ENCODE data around the gene IDH1.
"Not testable (repeated sequence)": the region's sequence is repeated elsewhere in the genome, so short reads cannot be mapped to it uniquely, and the experiment has no call there.

The IDH1 gene

DNA sequence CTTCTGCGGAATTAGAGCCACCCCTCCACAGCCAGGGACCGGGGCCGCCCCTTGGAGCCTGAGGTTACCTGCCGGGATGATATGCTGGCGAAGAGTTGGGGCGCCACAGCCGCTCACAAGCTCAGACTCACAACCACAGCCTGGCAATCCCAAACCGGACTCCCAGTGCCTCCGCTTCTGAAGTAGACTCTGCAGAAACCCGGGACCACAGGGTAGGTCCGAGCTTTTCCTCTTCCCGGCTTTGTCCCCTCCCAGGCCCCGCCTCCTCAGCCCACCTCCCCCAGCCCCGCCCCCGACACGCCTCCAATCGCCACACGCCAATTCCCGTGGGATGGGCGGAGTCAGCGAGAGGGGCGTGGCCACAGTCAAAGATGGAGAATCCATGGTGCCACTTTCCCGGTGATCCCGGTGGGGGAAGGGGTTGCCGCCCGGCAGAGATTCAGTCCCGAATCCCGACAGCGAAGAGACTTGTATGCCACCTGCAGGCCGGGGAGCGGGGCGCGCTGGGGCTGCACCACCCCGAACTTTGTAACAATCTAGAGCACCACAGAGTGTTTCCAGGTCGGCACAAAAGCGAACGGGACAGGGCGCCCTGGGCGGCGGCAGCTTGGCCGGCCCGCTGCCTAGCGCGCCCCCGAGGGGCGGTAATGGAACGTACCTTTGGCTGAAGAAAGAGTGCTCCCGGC lies at the start of gene IDH1:
TSS of gene IDH1 (minus strand) at position 201 of the 686 bp plus-strand sequence. CDS start 3,520 bp downstream, outside the sequence.
- peak; percentile 96 for DNase-seq

DNA sequence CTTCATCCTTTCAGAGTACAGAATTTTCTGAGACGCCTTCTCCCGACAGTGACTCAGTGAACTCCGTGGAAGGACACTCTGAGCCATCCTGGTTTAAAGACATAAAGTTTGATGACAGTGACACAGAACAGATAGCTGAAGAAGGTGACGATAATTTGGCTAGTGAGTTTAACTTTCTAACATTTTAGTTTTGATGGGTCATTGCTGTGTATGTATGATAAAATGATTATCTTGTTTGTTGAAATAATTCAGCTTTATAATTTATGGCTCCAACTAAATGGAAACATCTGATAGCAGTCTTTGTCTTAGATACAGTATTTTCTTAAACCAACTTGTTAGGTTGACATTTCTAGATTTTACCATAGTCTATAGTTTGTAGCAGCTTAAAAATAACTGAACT lies 49.3 kb upstream of the IDH1 start:
- no peak for DNase-seq

DNA sequence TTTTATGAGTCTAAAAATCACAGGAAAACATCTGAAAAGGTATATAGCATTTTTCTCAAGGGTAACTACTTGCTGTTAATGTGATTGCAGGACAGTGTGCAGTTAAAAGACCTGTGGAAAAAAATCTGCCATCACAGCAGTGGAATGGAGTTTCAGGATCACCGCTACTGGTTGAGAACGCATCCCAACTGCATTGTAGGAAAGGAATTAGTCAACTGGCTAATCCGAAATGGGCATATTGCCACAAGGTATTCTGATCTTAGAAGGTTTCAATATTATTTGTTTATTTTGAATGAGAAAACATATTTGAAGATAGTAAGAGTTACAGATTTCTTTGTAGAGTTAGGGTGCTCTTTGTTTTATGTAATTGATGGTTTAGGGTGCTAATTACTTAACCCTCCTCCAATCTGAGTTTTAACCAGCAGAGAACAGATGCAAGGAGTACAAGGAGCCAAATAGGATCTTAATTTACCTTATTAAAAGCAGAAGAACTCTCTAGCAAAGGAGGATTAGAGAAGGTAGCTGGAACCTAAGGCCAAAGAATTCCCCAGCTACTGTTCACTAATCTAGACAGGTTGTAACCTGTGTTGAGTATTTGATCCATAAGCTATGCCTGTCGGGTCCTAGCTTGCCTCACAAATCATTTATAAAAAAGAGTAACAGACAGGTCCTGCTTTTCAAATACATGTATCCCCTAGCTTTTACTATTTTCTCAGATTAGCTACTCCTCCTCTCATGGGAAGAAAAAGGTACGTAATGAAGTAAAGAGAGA lies 46.2 kb upstream of the IDH1 start:
- no peak for DNase-seq

DNA sequence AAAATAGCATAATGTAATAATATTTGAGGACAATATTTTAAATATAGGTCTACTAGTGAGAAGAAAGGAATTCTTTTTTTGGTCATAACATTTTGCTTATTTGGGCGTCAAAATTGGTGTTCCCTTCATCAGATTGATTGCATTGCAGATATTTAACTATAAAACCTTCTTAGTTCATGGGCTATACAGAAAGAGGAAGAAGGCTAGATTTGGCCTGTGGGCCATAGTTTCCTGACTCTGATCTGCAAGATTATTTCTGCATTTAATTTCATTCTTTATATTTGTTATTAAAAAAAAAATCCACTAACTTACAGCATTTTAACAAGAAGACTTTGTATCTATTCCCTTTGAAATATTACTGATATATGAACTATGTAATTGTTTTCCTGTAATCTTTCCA lies 43.1 kb upstream of the IDH1 start:
- no peak for DNase-seq

DNA sequence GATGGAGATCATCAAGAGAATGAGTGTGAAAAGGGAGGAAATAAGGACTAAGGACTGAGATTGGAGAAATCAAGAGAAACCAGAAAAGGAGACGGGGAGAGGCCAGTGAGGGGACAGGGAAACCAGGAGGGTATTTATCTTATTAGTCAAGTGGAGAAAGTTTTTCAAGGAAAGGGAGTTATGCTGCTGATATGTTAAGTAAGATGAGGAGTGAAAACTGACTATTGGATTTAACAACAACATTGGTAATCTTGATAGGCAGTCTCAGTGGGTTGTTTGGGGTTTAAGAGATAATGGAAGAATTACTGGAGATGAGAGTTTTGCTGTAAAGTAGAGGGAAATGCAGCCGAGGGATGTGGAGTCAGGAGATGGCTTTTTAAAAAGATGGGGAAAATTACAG lies 41.7 kb upstream of the IDH1 start:
- DNase-seq, result no peak

DNA sequence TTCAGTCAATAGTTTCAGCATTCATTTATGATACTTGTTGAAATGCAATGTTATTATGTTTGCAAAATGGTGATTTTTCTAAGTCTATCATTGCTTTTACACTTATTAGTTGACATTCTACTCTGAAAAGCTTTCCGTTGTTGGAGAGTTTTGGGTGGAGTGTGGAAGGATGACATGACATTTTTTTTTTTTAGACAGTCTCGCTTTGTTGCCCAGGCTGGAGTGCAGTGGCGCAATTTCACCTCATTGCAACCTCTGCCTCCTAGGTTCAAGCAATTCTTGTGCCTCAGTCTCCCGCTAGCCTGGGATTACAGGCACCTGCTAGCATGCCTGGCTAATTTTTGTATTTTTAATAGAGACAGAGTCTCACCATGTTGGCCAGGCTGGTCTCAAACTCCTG lies 41.0 kb upstream of the IDH1 start:
- no peak for DNase-seq

DNA sequence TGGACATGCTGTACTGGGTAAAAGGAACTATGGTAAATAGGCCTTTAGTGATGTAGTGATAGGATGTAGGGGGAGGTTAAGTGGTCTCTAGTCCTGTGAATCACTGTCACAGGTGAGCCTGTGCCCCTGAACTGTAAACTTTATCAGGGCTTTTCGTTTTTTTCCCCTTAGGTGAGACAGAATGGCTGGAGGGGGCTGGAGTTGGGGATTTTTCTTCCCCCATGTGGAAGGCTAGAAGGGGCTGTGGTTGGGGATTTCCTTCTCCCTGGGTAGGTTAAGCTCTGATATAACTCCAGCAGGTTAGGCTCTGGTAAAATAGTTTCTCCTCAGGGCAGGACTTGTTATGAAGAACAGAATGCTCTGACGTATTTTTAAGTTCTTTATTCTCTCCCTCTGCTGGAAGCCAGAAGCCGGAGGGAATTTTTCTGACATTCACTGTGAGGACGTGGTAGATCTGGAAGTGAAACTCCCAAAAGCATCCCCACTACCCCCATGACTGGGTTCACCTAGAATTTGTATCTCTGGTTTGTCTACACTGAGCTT lies 39.7 kb upstream of the IDH1 start:
- DNase-seq, result no peak

DNA sequence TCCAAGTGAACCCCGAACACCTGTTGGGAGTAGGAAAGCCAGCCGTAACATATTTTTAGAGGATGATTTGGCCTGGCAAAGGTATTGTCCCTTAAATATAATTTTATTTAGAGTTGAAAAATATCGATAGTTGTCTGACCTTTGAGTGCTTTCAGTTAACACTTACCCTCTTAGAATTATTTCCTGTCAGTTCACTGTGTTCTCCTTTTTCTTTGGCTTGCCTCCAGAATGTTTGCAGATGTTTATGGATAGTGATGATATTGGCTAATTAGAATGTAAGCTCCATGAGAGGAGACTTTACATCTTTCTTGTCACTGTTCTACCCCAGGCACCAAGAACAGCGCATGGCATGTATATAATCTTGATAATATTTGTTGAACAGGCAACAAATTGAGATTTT lies 31.0 kb upstream of the IDH1 start:
- DNase-seq, result no peak

DNA sequence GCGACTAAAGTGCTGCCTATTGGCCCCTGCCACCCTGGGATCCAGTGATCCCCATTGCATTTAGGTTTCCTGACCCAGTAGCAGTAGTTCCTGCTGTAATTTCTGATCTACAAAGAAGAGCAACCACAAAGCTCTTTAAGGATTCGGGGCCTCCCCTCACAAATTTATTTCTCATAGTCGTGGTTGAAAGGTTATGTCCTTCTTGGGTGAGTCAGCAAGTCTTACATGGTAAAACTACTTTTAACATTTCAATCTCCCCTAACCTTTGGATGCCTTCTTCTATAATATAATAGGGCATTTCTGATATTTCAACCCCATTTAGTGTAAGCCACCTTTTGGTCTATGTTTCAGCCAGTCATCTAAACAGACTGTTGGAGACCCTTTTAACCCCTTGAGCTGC lies 26.1 kb upstream of the IDH1 start:
- DNase-seq, result peak; percentile 67

DNA sequence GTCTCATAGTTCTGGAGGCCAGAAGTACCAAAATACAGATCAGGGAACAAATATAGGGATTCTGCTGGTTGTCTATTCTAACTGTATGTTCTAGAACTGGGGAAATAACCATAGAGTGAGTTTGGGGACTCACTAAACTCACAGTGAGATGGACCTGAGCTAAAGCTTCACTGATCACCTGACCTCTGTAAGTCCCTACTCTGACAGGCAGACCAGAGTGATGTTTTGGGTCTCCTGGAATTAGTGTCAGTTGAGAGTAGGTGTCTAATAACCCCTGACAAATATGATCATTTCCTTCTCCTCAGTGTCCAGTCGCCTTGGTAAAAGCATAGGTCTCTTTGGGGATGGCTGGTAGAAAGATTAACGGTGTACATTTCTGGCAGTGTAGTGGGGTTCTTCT lies 25.4 kb upstream of the IDH1 start:
- no peak for DNase-seq

DNA sequence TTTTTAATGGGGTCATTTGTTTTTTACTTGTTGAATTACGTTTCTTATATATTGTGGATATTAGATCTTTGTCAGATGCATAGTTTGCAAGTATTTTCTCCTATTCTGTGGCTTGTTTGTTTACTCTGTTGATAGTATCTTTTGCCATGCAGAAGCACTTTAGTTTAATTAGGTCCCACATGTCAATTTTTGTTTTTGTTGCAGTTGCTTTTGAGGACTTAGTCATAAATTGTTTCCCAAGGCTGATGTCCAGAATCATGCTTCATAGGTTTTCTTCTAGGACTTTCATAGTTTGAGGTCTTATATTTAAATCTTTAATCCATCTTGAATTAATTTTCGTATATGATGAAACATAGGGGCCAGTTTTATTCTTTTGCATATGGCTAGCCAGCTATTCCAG lies 24.4 kb upstream of the IDH1 start:
- DNase-seq, result peak; percentile 15

DNA sequence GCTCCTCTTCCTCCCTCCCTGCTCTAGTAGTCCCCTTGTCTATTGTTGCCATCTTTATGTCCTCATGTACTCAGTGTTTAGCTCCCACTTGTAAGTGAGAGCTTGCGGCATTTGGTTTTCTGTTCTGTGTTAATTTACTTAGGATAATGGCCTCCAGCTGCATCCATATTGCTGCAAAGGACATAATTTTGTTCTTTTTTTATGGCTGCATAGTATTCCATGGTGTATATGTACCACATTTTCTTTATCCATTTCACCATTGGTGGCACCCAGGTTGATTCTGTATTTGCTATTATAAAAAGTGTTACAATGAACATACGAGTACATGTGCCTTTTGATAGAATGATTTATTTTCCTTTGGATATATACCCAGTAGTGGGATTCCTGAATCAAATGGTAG lies 23.7 kb upstream of the IDH1 start:
- DNase-seq, result no peak

DNA sequence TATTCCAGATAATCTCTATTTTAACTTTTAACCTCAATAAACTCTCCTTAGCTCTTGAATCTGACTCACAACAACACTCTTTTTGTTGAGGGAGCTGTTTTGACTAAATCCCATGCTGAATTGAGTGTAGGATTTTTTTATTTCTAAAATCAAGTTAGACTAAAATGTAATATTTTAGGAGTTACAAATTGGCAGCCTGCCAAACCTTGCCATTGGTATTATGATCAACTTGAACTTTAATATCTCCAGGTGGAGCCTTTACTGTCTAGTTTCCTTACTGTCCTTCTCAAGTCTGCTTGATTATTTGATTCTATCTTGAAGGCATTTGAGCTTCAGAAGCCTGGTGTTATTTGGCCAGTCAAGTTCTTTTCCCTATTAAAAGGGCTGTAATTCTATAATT lies 19.9 kb upstream of the IDH1 start:
- DNase-seq, result no peak

DNA sequence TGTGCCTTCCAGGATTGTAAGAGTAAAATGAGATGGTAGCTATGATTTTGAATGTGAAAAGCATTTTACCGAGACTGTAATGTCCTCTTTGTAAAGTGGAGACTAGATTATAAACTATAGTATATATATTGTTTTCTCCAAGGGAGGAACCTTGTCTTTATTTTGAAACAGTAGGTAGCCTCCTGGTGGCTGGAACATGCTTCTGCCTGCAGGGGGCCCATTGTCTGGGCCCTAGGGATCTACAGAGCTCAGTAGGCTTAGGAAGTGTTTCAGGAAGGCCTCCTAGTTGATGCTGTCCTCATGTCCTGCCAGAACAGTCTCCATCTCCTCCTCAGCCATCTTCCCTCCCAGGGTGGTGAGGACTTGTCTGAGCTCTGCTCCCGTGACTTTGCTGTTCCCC lies 14.2 kb upstream of the IDH1 start:
- no peak for DNase-seq

DNA sequence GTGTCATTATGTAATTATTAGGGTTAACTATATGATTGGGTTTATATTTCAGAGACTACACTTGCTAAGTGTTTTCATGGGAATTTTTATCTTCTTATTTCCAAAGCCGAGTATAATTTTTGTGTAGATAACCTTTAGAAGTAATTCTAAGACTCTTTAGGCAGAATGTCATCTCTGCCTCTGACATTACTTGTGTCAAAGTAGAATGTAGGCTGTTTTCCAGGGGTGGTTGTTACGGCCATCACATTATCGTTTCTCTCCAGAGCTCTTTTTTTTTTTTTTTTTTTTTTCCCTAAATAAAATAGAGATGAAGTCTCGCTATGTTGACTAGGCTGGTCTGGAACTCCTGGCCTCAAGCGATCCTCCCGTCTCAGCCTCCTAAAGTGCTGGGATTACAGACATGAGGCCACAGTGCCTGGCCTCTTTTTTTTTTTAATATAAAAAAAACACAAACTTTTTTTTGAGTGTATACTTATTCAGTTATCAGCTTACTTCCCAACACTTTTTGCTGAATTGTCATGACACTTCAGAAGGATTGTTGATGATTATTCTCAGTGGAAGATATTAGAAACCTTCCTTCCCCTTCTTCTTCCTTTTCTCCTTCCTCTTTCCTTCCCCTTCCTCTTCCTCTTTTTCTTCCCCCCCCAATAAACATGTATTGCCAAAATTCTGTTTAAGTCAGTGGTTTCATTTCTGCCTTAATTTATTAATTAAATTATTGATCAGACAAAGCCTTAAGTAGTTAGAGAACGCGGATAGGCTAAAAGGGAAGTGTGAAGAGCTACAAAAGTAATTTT lies 13.5 kb upstream of the IDH1 start:
- DNase-seq, result no peak

DNA sequence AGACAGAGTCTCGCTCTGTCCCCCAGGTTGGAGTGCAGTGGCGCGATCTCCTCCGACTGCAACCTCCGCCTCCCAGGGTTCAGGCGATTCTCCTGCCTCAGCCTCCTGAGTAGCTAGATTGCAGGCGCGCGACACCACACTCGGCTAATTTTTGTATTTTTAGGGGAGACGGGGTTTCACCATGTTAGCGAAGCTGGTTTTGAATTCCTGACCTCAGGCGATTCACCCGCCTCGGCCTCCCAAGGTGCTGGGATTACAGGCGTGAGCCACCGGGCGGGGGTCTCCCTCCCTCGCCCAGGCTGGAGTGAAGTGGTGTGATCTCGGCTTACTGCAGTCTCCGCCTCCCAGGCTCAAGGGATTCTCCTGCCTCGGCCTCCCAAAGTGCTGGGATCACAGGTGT lies 12.7 kb upstream of the IDH1 start:
- DNase-seq, result not testable (repeated sequence)

DNA sequence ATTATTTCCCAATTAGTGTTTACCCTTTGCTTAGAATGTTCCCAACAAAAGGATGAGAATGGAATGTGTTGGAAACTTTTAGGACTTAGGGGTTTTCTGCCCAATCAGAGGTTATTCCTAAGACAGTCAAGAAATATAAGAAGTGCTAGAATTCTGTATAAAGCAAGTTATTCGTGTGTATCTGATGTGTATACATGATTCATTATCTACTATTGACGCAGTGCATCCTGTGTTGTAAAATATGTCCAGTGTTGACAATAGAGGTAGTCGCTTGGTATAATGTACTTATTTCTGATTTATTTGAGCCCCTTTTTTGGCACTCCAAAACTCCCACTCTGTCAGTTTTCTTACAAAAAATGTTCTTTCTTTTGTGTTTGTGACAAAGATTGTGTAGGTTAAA lies 12.1 kb upstream of the IDH1 start:
- DNase-seq, result peak; percentile 9

DNA sequence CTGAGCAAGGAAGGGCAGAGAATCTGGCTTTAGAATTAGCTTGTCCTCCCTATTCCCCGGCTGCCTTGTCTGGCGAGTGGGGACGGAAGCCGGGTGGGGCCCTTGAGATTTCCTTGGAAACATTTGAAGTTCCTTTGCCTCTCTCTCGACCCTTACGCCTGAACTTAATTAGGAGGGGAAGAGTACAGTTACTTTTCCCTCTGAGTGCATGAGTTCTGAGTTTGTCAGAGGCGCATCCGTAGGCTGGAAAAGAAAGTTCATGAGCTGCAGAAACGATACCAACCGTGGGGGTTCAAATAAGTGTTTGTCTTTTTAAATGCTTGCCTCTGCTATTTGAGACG lies 11.7 kb upstream of the IDH1 start:
- DNase-seq, result no peak

DNA sequence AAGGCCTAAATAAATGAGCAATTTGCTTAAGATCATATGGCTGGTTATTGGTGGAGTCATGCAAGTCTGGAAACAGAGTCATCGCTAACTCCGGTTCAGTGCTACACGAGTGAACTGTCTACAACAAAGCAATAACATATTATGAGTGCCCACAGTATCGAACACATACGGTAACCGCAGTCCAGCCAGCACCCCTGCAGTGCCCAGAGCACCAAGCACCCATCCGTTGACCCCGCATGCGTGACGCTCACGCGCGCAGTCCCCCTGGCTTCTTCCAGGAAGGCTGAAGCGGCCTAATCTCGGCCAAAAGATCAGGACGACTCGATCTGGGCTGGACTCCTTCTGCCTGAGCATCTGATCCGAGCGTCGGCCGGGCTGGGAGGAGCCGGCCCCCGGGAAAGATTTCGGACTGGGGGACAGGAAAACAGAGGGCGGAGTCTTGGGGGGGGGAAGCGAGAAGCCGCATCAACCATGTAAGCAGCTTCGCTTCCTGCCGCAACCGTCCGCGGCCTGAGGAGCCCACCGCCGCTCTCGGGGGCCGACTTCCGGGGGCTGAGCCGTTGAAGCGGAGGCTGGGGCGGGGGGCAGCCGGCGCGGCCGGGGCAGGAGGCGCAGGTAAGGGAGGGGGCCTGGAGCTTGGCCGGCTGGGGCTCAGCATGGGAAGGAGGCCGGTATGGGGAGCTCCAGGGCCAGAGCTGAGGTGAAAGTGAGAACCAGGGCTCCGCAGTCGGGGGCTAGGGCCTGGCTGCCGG lies 11.1 kb upstream of the IDH1 start, which contains the start of gene PIKFYVE:
TSS of gene PIKFYVE (plus strand) at position 455 of the 752 bp plus-strand sequence. CDS start 5,265 bp downstream, outside the sequence.
- DNase-seq, result peak; percentile 99

DNA sequence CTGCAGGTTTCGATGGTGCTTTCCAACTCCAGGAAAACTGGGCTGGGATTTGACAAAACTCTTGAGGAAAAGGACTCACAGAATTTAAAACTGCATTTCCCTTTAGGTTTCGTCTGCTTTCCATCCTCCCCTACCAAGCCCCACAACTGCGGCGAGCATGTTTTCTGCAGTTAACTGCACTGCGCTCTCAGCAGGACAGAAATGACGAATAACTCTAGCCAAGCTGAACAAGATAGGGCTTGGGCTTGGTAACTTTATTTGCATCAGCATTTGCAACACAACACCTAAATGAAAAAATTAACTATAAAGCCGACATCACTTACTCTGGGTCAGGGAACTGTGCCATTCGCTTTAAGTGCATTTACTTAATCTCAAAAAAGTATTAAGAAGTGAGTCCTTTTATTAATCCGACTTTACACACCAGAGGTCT lies 10.5 kb upstream of the IDH1 start:
- peak; percentile 42 for DNase-seq

DNA sequence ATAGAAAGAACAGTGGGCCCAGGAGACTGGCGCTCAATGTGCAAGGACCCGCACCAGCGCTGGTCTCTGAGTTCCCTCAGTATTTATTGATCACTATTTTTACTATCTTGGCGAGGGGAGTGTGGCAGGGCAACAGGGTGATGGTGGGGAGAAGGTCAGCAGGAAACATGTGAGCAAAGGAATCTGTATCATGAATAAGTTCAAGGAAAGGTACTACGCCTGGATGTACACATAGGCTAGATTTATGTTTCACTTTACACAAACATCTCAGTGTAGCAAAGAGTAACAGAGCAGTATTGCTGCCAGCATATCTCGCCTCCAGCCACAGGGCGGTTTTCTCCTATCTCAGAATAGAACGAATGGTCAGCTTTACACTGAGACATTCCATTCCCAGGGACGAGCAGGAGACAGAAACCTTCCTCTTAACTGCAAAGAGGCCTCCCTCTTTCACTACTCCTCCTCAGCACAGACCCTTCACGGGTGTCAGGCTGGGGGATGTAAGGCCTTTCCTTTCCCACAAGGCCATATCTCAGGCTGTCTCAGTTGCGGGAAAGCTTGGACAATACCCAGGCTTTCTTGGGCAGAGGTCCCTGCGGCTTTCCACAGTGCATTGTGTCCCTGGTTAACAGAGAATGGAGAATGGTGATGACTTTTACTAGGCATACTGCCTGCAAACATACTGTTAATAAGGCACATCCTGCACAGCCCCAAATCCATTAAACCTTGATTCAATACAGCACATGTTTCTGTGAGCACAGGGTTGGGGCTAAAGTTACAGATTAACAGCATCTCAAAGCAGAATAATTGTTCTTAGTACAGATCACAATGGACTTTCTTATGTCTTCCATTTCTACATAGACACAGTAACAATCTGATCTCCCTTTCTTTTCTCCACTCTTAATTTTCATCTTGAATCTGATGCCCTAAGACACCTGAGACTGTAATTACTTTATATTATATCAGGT lies 2.3 kb upstream of the IDH1 start:
- DNase-seq, result not testable (repeated sequence)

Measured in EL (cell line).